D721Med (cell line): ENCODE data around the gene SOST.

Experiments
- DNase-seq: peaks from one replicate; pipeline ENCODE4 v3.0.0; 2011; ENCODE audit warnings: low spot score; ENCODE audit not compliant: insufficient read length
- FAIRE-seq: peaks from 2 replicates; lab custom pipeline; 2011; peaks lifted over from hg19 to GRCh38; lab: Jason Lieb, UNC
- TF ChIP-seq, protein P1 (sequence below): IDR thresholded peaks from 2 replicates; pipeline ENCODE4 v1.5.1; 2012; ENCODE audit warnings: mild to moderate bottlenecking, control low read depth; ENCODE audit not compliant: insufficient read depth; ENCODE audit errors: missing control alignments

The SOST gene

DNA sequence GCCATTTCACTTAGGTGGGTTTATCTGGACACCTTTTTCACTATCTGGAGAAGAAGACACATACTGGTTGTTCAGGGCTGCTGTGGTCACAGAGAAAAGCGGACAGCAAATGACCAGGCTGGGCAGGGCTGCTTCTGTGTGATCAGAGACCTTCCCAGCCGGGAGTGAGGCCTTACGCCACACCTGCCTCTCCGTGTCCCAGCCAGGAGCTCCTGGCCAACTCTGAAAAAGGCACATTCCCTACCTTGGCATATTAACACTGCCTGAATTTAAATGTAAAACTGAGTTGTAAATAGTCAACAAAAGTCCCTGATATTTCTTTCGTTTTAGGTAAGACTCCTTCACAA, 9.1 kb upstream of the SOST start:
- DNase-seq (no peak), FAIRE-seq (no peak)
- TF ChIP-seq, protein P1, sequence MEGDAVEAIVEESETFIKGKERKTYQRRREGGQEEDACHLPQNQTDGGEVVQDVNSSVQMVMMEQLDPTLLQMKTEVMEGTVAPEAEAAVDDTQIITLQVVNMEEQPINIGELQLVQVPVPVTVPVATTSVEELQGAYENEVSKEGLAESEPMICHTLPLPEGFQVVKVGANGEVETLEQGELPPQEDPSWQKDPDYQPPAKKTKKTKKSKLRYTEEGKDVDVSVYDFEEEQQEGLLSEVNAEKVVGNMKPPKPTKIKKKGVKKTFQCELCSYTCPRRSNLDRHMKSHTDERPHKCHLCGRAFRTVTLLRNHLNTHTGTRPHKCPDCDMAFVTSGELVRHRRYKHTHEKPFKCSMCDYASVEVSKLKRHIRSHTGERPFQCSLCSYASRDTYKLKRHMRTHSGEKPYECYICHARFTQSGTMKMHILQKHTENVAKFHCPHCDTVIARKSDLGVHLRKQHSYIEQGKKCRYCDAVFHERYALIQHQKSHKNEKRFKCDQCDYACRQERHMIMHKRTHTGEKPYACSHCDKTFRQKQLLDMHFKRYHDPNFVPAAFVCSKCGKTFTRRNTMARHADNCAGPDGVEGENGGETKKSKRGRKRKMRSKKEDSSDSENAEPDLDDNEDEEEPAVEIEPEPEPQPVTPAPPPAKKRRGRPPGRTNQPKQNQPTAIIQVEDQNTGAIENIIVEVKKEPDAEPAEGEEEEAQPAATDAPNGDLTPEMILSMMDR: no peak

DNA sequence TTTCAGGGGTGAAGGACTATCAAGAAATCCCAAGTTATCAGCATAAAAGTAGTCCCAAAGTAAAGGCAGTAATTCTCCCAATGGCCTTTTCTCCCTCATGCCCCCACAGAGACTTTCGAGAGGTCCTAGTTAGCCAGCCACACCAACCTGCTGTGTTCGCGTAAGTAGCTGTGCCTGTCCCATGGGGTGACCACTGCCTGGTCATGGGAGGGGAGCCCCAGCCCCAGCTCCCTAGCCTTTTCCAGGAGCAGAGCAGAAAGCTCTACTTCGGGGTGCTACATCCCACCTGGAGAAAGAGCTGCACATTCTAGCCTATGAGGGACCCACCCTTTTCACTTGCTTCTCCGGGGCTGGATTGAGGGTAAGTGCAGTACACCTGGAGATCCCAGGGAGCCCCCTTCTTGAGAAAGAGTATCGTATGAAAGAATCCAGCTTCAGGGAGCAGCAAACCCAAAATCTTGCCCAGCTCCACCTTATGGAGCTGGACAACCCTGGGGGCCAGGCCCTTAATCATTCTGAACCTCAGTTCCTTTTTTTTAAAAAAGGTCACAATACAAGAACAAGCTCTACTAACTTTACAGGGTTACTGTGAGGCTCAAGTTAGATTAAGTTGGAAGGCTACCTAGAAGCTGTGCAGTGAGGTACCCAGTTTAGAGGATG, 8.6 kb upstream of the SOST start:
- TF ChIP-seq, protein P1: no peak
- FAIRE-seq: no peak

DNA sequence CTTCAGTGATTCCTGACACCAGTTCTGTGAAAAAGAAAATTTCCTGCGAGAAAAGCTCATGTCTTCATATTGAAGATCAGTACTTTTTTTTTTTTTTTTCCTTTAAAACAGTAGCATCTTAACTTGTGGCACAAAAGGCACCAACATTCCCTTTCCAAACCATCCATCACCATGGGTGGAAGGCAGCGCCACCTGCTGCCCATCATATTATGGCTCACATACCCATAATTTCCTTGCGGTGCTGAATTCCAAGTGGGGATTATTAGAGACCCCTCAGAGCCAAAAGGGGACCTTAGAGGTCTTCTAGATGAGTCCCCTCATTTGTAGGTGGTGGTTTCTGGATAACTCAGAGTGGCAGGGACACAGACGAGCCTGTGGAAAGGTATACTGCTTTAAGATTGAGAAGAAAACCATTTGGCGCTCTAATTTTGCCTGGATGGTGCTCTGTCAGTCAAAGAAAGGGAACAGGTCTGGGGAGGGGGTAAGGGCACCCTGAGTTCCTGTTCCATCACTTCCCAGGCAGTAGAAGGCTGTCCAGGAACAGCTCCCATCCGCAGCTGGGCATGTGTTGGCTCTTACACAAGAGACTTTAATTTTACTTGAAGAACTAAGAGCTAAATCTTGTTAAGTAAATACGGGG, 7.9 kb upstream of the SOST start:
- peak; percentile 60 for DNase-seq

More for the DNA sequence above, 8.6 kb upstream of the SOST start:
- DNase-seq: no peak

DNA sequence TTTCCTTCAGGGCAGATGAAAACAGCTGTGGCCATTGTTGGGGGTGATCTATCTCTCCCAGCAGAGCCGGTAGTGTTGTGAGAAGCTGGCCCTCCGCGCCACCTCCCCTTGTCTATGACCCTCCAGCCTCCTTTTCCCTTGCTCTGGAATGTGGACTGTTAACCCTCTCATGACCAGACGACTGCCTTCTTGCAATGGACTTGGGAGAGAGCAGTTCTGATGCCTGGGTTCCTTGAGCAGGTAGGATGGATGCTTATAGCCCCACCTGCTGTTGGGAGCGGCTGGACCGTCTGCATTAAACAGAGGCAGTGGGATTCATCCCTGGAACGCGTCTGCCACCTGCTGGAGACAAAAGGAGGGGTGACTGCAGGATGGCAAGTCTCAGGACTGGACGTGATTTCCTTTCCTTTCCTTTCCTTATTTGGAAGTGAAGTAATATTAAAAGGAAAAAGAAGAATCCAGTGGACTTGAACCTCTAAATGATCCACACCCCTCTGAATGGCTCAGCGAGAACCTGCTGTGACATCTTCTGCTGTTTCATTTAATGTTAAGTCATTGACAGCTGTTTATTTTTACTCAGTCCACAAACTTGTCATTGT, 1.8 kb upstream of the SOST start:
- DNase-seq: peak; percentile 93
- FAIRE-seq: peak; percentile 60
- TF ChIP-seq, protein P1: peak; percentile 100

More for the DNA sequence above, 7.9 kb upstream of the SOST start:
- TF ChIP-seq, protein P1: peak; percentile 83
- no peak for FAIRE-seq

DNA sequence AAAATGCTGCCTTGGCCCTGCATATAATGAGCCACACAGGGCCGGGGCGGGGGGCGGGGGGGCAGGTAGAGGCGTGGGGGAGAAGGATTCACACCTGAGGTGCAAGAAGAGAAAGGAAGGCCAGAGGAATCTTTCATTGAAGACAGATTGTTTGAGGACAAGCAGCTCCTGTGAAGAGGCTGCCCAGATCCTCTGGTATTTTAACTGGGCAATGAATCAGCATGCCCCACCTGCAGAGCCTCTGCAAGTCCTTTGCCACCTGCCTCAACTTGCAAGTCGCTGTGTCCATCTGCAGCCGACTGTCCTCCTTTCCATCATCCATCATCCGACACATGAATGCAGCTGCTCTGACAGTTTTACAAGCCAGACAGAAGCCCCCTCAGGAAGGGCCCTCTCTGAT, 1.2 kb upstream of the SOST start:
- no peak for FAIRE-seq

DNA sequence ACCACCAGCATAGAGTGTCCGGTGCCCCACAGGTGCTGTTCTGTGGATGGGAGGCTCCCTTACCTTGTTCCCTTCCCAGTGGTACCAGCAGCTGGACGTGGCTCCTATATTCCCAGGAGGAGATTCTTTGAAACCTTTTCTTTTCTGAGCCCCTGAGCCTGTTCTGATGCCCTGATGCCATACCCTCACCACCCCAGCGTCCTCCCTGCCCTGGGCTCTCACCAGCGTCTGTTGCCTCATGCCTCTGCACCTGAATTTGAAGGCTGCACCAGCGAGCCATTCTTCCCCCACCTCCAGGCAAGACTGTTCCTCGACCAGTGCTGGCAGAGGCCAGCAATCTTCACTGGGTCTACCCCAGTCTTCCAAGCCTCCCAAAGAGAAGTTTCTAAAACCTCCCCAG, 505 bp downstream of the SOST start:
- TF ChIP-seq, protein P1: no peak
- no peak for FAIRE-seq
- no peak for DNase-seq

More for the DNA sequence above, 1.2 kb upstream of the SOST start:
- TF ChIP-seq, protein P1: no peak
- DNase-seq: no peak
